ENCODE results near the gene PRKCH. TPM values are rescaled to one million over a fixed set of nuclear protein-coding genes. Genes with fewer than 3 reads are reported as not detected.

Gene PRKCH
- polyA plus RNA-seq, 3 donors = 3.6 to 6.2 (median 5.4) TPM

DNA sequence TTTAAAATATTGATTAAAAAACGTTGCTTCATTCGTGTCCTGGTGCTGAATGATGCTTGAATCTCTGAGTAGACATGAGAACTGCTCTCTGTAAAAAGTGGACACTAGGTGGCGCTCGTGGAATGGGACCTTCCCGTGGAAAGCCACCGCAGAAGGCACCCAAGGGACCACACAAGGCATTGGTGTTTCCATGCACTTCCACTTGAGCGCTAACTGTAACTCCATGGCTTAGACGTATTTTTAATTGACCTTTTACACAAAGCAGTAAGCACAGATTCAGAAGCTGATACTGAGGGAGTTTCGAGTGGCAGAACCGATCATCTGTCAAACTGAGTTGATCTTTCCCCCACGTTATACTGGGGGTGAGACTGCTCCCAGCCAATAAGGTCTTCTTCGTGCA is 135.3 kb downstream of the PRKCH start:
- no peak overlapping the region for H2AFZ ChIP-seq (ENCODE audit: insufficient read depth, low read depth, low read length, poor library complexity, severe bottlenecking)
- no peak overlapping the region for H3K27ac ChIP-seq (ENCODE audit: low read depth in 1 of 2, low read length in 2 of 2)
- H3K36me3 Mint-ChIP-seq = peaks cover 63 to 66% of the 10 kb centered on the region in 2 donors
- H4K20me1 ChIP-seq (ENCODE audit: insufficient read depth, low read length) = no peaks in the 10 kb centered on the region
- H3K9me3 Mint-ChIP-seq = peaks cover 0 to 2% (median 0%) of the 10 kb centered on the region in 7 donors
- H3K9me3 ChIP-seq (replicated peaks in 1 of 2; ENCODE audit: control insufficient read depth in 1 of 2, insufficient read depth in 1 of 2, low read length in 2 of 2) = no peaks in the 10 kb centered on the region
- H3K9ac ChIP-seq (ENCODE audit: insufficient read depth, low read length, poor library complexity, severe bottlenecking) = no peak overlapping the region
- no peaks in the 10 kb centered on the region for H3K79me2 ChIP-seq (ENCODE audit: insufficient read depth, low read length)
- peaks cover 31 to 67% of the 10 kb centered on the region in 2 donors for H3K36me3 ChIP-seq (replicated peaks in 1 of 2; ENCODE audit: control insufficient read depth in 1 of 2, insufficient read depth in 2 of 2, low read length in 2 of 2)
- no peak overlapping the region for H3K4me2 ChIP-seq (replicated peaks; ENCODE audit: extremely low read depth, low read length, poor library complexity, severe bottlenecking)
- H3K27ac Mint-ChIP-seq = peak overlapping the region in 1 of 7 donors; percentile 22
- H3K4me1 ChIP-seq (ENCODE audit: control insufficient read depth in 1 of 2, insufficient read depth in 2 of 2, low read length in 2 of 2) = no peaks in the 10 kb centered on the region
- H3K27me3 Mint-ChIP-seq (ENCODE audit: low read depth in 3 of 3) = no peaks in the 10 kb centered on the region
- no peak overlapping the region for H3K4me3 Mint-ChIP-seq
- H3K27me3 ChIP-seq (ENCODE audit: control insufficient read depth in 2 of 2, insufficient read depth in 2 of 2, low read length in 2 of 2) = no peaks in the 10 kb centered on the region
- intact Hi-C loops (cut with micrococcal nuclease) = loop anchor here in 1 of 2 donors (2.0 kb wide), 1 partner anchor 380 kb away; no protein-coding TSS in a partner anchor
- WGBS (ENCODE audit: insufficient coverage) = 29% methylated on average over 10 of the region's 12 CpGs
- H3K4me1 Mint-ChIP-seq = peaks cover 3% of the 10 kb centered on the region
- peak; percentile 91 for TF ChIP-seq CTCF (IDR thresholded peaks at IDR 0.05)
- peak; percentile 72 to 78 (median 75) for DNase-seq
- H3K4me3 ChIP-seq (replicated peaks in 1 of 3; ENCODE audit: low read depth in 2 of 3, low read length in 3 of 3) = no peak overlapping the region

DNA sequence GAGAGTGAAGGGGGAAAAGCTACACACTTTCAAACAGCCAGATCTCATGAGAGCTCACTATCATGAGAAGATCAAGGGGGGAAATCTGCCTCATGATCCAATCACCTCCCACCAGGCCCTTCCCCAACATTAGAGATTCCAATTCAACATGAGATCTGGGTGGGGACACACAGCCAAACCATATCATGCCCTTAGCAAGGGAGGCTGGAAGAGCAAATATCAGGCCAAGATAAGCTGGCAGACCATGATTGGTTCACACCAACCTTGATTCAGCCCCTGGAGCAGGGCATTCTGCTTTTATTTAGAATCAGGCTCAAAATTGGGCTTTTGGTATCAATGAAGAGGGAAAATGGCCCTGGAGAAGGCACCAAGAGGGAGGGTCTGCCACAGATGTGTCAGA is 137.4 kb downstream of the PRKCH start:
- DNase-seq = no peak
- Histone ChIP-seq H3K27me3 (ENCODE audit: control insufficient read depth in 2 of 2, insufficient read depth in 2 of 2, low read length in 2 of 2) (no peaks in the 10 kb centered on the region), H3K4me2 (replicated peaks; ENCODE audit: extremely low read depth, low read length, poor library complexity, severe bottlenecking) (no peak overlapping the region), H3K79me2 (ENCODE audit: insufficient read depth, low read length) (no peaks in the 10 kb centered on the region), H4K20me1 (ENCODE audit: insufficient read depth, low read length) (no peaks in the 10 kb centered on the region), H3K4me1 (ENCODE audit: control insufficient read depth in 1 of 2, insufficient read depth in 2 of 2, low read length in 2 of 2) (no peaks in the 10 kb centered on the region), H3K27ac (ENCODE audit: low read depth in 1 of 2, low read length in 2 of 2) (no peak overlapping the region), H3K4me3 (replicated peaks in 1 of 3; ENCODE audit: low read depth in 2 of 3, low read length in 3 of 3) (no peak overlapping the region), H3K9me3 (replicated peaks in 1 of 2; ENCODE audit: control insufficient read depth in 1 of 2, insufficient read depth in 1 of 2, low read length in 2 of 2) (no peaks in the 10 kb centered on the region), H3K9ac (ENCODE audit: insufficient read depth, low read length, poor library complexity, severe bottlenecking) (no peak overlapping the region), H3K36me3 (replicated peaks in 1 of 2; ENCODE audit: control insufficient read depth in 1 of 2, insufficient read depth in 2 of 2, low read length in 2 of 2) (peaks cover 25 to 56% of the 10 kb centered on the region in 2 donors), H2AFZ (ENCODE audit: insufficient read depth, low read depth, low read length, poor library complexity, severe bottlenecking) (no peak overlapping the region)
- H3K4me1 Mint-ChIP-seq = peaks cover 7% of the 10 kb centered on the region
- H3K27ac Mint-ChIP-seq = peak overlapping the region in 2 of 7 donors; percentile 40 to 58
- H3K36me3 Mint-ChIP-seq = peaks cover 52 to 57% of the 10 kb centered on the region in 2 donors
- intact Hi-C loops (cut with micrococcal nuclease) = no loop called here
- no peaks in the 10 kb centered on the region for H3K27me3 Mint-ChIP-seq (ENCODE audit: low read depth in 3 of 3)
- H3K9me3 Mint-ChIP-seq = peaks cover 0 to 4% (median 0%) of the 10 kb centered on the region in 7 donors
- H3K4me3 Mint-ChIP-seq = no peak overlapping the region
- TF ChIP-seq CTCF (IDR thresholded peaks at IDR 0.05) = no peak

Data from CD14-positive monocyte (primary cell).